HG03571 (cell line): ENCODE measurements around the gene STK35.
"Not testable (repeated sequence)": the region's sequence is repeated elsewhere in the genome, so short reads cannot be mapped to it uniquely, and the experiment has no call there.

Source experiments
- ATAC-seq: cut with Tn5 transposase; IDR thresholded peaks from one replicate; pipeline ENCODE4 v1.9.1; 2021; ENCODE audit not compliant: unreplicated experiment

STK35 gene

DNA sequence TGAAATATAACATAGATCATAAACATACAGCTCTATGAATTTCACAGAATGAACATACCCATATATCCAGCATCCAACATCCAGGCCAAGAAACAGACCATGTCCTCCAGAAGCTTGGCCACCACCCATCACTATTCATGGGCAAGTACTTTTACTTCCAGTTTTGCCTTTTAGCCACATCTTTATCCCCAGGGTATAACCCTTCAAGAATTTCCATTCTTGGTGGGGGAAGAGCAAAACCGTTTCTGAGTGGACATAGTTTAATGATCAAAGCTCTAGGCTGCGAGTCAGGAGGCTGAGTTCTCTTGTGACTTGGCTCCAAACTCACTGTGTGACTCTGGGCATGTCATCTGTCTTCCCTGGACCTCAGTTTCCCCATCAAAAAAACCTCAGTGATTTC is 78.3 kb downstream of the STK35 start:
- ATAC-seq = no peak

DNA sequence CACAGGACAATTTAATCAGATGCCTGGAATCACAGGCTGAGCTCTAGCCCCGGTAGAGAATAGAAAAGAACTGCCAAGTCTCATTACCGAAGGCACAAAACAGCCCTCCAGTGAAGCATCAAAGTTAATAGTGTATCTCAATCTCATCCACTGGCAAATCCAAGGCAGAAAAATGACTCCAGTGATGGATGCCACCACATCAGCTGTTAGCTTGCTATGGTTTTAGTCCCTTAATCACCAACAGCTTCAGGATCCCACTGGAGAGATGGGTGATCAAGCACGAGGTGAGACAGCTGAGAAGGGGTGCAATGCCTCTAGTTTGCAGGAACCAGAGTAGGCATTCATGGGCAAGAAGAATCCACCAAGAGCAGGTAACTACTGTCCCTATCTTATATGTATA is 81.8 kb downstream of the STK35 start:
- ATAC-seq = no peak

DNA sequence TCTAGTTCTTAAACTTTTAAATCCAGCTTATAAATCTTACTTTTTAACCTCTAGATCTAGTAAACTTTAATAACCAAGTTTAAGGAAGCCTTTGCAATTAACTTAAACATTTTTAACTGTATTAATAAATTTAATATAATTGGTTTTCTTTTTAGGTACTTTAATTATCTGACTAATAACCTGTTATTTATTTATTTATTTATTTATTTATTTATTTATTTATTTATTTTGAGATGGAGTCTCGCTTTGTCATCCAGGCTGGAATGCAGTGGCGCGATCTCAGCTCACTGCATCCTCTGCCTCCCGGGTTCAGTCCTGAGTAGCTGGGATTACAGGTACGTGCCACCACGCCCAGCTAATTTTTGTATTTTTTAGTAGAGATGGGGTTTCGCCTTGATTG is 83.3 kb downstream of the STK35 start:
- not testable (repeated sequence) for ATAC-seq

DNA sequence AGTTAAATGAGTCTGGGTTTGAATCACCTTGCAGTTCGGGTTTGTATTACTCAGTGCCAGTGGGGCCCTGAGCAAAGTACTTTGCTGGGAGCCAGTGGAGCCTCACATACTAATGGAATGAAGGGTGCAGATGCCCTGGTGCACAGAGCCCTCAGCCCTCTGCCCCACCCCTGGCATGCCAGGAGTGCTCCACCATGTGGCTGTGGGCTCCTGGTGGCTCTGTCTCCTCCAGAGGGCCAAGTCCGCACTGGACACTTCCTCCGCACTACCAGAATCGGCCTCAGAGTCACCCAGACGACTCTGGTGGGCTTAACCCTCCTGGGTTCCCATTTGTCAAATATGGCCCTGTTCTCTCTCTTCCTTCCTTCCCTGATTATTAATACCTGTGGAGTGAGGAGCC is 94.0 kb downstream of the STK35 start:
- ATAC-seq = no peak

DNA sequence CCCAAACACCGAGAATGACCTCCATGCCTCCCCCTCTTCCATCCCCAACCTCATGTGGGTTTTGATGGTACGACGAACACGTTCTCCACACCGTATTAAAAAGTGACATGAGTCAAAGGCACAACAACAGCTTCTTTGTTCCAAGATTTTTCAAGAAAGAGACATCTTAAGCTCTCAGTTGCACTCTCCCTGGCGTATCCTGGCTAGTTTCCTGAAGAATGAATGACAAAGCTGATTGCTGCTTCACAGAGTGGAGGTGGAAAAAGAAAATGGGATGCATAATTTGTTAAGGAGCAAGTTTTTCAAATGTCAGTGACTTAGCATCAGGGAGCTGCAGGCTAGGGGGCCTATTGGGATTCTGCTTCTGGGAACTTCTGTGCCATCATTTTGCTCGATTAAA is 95.5 kb downstream of the STK35 start:
- no peak for ATAC-seq
